ENCODE results near the gene SBF2.

The SBF2 gene

GRCh38 chr11:9888938-9889337 is 405.1 kb downstream of the SBF2 start:
- TF ChIP-seq SPI1 (IDR thresholded peaks at IDR 0.05; ENCODE audit: borderline replicate concordance, low read depth) (no peak), GABPA (IDR thresholded peaks at IDR 0.05; ENCODE audit: low read depth) (no peak), CTCF (IDR thresholded peaks at IDR 0.05; ENCODE audit: insufficient read depth, low read length) (no peak), REST (IDR thresholded peaks at IDR 0.05; ENCODE audit: insufficient replicate concordance, low read depth) (no peak), POLR2AphosphoS5 (IDR thresholded peaks at IDR 0.05; ENCODE audit: low read depth) (no peak)
- no peak for DNase-seq (ENCODE audit: low read depth in 1 of 2, low spot score in 1 of 2)
- no peak overlapping the region for H3K27ac ChIP-seq (replicated peaks)
- no peak overlapping the region for H3K4me3 ChIP-seq (replicated peaks; ENCODE audit: insufficient read depth, low read length)
- no peaks in the 10 kb centered on the region for H3K27me3 ChIP-seq (ENCODE audit: insufficient read depth, poor library complexity, severe bottlenecking)

- no peak overlapping the region for H3K27ac ChIP-seq (replicated peaks)
- no peak for DNase-seq (ENCODE audit: low read depth in 1 of 2, low spot score in 1 of 2)
- no peak for TF ChIP-seq SPI1 (IDR thresholded peaks at IDR 0.05; ENCODE audit: borderline replicate concordance, low read depth)
- TF ChIP-seq GABPA (IDR thresholded peaks at IDR 0.05; ENCODE audit: low read depth) = no peak
- no peak for TF ChIP-seq POLR2AphosphoS5 (IDR thresholded peaks at IDR 0.05; ENCODE audit: low read depth)
- no peak for TF ChIP-seq CTCF (IDR thresholded peaks at IDR 0.05; ENCODE audit: insufficient read depth, low read length)
- TF ChIP-seq REST (IDR thresholded peaks at IDR 0.05; ENCODE audit: insufficient replicate concordance, low read depth) = no peak
- H3K27me3 ChIP-seq (ENCODE audit: insufficient read depth, poor library complexity, severe bottlenecking) = no peaks in the 10 kb centered on the region
- no peak overlapping the region for H3K4me3 ChIP-seq (replicated peaks; ENCODE audit: insufficient read depth, low read length)
These were observed 406.5 kb downstream of the SBF2 start for GRCh38 chr11:9887472-9887871.

- no peak for DNase-seq (ENCODE audit: low read depth in 1 of 2, low spot score in 1 of 2)
- no peak overlapping the region for H3K4me3 ChIP-seq (replicated peaks; ENCODE audit: insufficient read depth, low read length)
- TF ChIP-seq POLR2AphosphoS5 (IDR thresholded peaks at IDR 0.05; ENCODE audit: low read depth) (no peak), CTCF (IDR thresholded peaks at IDR 0.05; ENCODE audit: insufficient read depth, low read length) (no peak), SPI1 (IDR thresholded peaks at IDR 0.05; ENCODE audit: borderline replicate concordance, low read depth) (no peak), REST (IDR thresholded peaks at IDR 0.05; ENCODE audit: insufficient replicate concordance, low read depth) (no peak), GABPA (IDR thresholded peaks at IDR 0.05; ENCODE audit: low read depth) (no peak)
- H3K27me3 ChIP-seq (ENCODE audit: insufficient read depth, poor library complexity, severe bottlenecking) = no peaks in the 10 kb centered on the region
- H3K27ac ChIP-seq (replicated peaks) = no peak overlapping the region
These were observed 407.4 kb downstream of the SBF2 start for GRCh38 chr11:9886595-9886994.
